WI38 (cell line): ENCODE measurements around the gene LY6G5C.
A peak's percentile ranks its signal among the peaks of the same experiment; 100 is the strongest.

Source experiments
- H3K4me3 ChIP-seq: 2 replicates; pipeline ENCODE4 v1.5.1; 2011; ENCODE audit warnings: low read depth, mild to moderate bottlenecking, control low read depth, low read length
- CTCF ChIP-seq: IDR thresholded peaks from 2 replicates; pipeline ENCODE4 v1.5.1; 2012; ENCODE audit warnings: low read depth, mild to moderate bottlenecking, control low read depth, low read length

The LY6G5C gene

GRCh38 chr6:31663126-31663960 is 17.5 kb downstream of the LY6G5C start:
- no peak for TF ChIP-seq CTCF
- peak overlapping the region; percentile 69 for H3K4me3 ChIP-seq

DNA sequence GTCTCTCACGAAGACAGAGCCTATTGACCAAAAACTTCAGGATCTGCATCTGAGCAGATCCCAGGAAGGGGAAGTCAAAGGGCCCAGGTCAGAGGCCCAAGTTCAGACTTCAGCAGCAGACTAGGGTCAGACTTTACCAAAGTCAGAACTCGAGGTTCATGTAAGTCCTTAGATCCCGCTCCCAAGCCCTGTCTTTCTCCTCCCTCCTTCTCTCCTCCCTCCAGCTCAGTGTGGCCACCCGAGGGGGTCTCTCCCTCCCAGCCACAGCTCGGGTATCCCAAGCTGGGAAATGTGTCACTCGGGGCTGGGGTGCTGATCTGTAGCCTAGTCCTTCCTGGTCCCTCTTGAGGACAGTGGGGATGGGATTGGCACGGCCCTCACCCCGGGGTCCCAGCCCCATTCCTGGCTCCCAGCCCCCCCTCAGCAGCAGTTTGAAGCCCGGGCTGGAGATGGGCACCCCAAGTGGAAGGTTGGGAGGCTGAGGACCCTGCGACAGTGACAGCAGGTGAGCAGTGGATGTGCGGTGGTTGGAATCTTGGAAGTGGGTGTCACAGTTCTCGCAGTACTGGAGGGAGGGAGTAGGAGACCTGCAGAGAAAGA is 18.6 kb downstream of the LY6G5C start:
- H3K4me3 ChIP-seq = no peak overlapping the region
- TF ChIP-seq CTCF = no peak

DNA sequence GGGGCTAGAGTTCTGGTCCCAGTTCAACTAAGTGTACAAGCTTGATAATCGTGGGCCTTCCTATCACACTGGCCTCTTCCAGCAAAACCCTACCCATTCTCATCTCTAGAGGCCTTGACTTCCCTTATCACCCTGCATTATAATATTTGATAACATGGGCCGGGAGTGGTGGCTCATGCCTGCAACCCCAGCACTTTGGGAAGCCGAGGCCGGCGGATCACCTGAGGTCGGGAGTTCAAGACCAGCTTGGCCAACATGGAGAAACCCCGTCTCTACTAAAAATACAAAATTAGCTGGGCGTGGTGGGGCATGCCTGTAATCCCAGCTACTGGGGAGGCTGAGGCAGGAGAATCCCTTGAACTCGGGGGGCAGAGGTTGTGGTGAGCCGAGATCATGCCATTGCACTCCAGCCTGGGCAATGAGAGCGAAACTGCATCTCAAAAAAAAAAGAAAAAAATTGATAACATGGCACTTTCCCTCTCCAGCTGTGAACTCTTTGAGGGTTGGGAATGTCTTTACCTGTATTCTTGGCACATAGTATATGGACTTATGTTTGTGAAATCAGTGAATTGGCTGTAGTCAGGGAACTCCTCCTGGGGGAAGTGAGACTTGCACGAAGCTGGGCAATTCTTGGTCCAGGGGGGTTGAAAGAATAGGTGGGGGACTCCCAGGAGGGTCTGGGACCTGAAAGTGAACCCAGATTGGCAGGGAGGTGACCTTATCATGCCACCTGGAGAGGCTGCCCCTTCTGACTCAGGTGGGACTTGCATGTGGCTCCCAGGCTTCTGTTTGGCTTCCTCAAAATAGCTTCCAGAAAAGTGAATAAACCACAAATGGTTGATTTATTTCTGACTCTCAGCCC is 19.4 kb downstream of the LY6G5C start:
- H3K4me3 ChIP-seq = peak overlapping the region; percentile 93
- TF ChIP-seq CTCF = no peak

GRCh38 chr6:31660381-31661261 is 20.2 kb downstream of the LY6G5C start, which contains the start of gene C6orf47:
C6orf47 (minus strand) TSS chr6:31660778; CDS start chr6:31659947, 831 bp downstream.
- H3K4me3 ChIP-seq = peak within 1 kb of the TSS; percentile 93
- no peak for TF ChIP-seq CTCF

DNA sequence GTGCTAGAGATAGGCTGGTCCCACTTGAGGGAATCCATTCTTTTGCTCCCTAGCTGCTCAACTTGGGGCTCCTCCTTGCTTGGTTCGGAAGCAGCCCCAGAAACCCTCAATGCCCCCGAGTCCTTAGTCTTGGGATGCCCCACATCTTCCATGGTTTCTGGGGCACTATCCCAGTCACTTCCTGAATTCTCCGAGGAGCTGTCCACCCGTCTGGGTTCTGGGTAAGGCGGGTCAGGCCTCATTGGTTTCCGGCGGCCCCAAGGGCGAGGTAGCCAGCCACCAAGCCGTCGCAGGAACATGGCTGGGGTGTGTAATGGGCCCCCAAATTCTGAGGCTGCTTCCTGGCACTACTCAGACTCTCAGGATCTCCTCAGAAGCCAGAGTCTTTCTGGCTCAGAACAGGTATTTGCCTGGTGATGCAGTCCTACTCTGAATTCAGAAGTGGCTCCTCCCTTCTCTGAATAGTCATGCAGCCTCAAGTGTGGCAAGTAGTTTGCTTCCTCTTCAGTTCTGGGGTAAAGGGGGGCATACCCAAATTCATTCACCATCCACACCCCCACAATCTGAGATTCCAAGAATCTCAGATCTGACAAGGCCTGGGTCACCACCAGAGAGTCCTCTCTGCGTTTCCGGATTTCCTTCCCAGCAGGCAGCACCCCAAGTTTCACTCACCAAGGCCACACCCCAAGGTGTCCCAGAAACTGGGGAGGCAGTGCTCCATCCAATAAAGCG is 21.1 kb downstream of the LY6G5C start:
- peak overlapping the region; percentile 93 for H3K4me3 ChIP-seq
- TF ChIP-seq CTCF = no peak

- peak overlapping the region; percentile 93 for H3K4me3 ChIP-seq
- no peak for TF ChIP-seq CTCF
Observed at GRCh38 chr6:31658983-31659648, 21.8 kb downstream of the LY6G5C start.
